NCI-H345 treated with DMSO at 0.1 percent for 48 hours (cell line): ENCODE measurements around the gene FCRL6.

ENCODE experiments used
- DNase-seq: peaks from one replicate; lab custom pipeline; 2025; ENCODE audit not compliant: unreplicated experiment; lab: John Stamatoyannopoulos, UW

FCRL6 gene

GRCh38 chr1:159835356-159835755 is 33.2 kb downstream of the FCRL6 start:
- DNase-seq: no peak

- no peak for DNase-seq
These were observed 33.8 kb downstream of the FCRL6 start for GRCh38 chr1:159835862-159836525.

- no peak for DNase-seq
These were observed 36.6 kb downstream of the FCRL6 start for GRCh38 chr1:159838715-159839114.

GRCh38 chr1:159839116-159839849 is 37.1 kb downstream of the FCRL6 start:
- no peak for DNase-seq

GRCh38 chr1:159841749-159842148 is 39.6 kb downstream of the FCRL6 start:
- DNase-seq: no peak

GRCh38 chr1:159843459-159843858 is 41.3 kb downstream of the FCRL6 start:
- no peak for DNase-seq

GRCh38 chr1:159845751-159846629 is 43.8 kb downstream of the FCRL6 start:
- DNase-seq: no peak

- DNase-seq: no peak
These were observed 45.1 kb downstream of the FCRL6 start for GRCh38 chr1:159847231-159847630.

- DNase-seq: no peak
These were observed 46.2 kb downstream of the FCRL6 start for GRCh38 chr1:159848326-159848725.

- no peak for DNase-seq
These were observed 47.6 kb downstream of the FCRL6 start for GRCh38 chr1:159849626-159850366.

GRCh38 chr1:159851407-159851806 is 49.2 kb downstream of the FCRL6 start:
- DNase-seq: no peak

- DNase-seq: no peak
These were observed 51.4 kb downstream of the FCRL6 start for GRCh38 chr1:159853417-159854115.

GRCh38 chr1:159854116-159854692 is 52.0 kb downstream of the FCRL6 start:
- DNase-seq: peak; percentile 33

GRCh38 chr1:159854693-159855192 is 52.6 kb downstream of the FCRL6 start:
- peak; percentile 53 for DNase-seq

- no peak for DNase-seq
These were observed 53.5 kb downstream of the FCRL6 start for GRCh38 chr1:159855709-159856108.

- no peak for DNase-seq
These were observed 54.4 kb downstream of the FCRL6 start for GRCh38 chr1:159856576-159856975.

GRCh38 chr1:159857889-159858288 is 55.7 kb downstream of the FCRL6 start:
- no peak for DNase-seq

GRCh38 chr1:159859767-159860322 is 57.7 kb downstream of the FCRL6 start:
- no peak for DNase-seq

- no peak for DNase-seq
These were observed 58.3 kb downstream of the FCRL6 start for GRCh38 chr1:159860456-159860855.

GRCh38 chr1:159861218-159861617 is 59.1 kb downstream of the FCRL6 start:
- no peak for DNase-seq
